GM18499 (cell line): ENCODE measurements around the gene FITM2.
"Not testable (repeated sequence)": the region's sequence is repeated elsewhere in the genome, so short reads cannot be mapped to it uniquely, and the experiment has no call there.

ENCODE experiments used
- ATAC-seq: cut with Tn5 transposase; IDR thresholded peaks from one replicate; pipeline ENCODE4 v1.9.1; 2021; ENCODE audit warnings: moderate number of reproducible peaks; ENCODE audit not compliant: insufficient read depth, unreplicated experiment

Gene FITM2

GRCh38 chr20:44334709-44335108, 23.7 kb upstream of the FITM2 start:
- ATAC-seq, result no peak

- no peak for ATAC-seq
Measured at GRCh38 chr20:44334306-44334705, 23.3 kb upstream of the FITM2 start.

DNA sequence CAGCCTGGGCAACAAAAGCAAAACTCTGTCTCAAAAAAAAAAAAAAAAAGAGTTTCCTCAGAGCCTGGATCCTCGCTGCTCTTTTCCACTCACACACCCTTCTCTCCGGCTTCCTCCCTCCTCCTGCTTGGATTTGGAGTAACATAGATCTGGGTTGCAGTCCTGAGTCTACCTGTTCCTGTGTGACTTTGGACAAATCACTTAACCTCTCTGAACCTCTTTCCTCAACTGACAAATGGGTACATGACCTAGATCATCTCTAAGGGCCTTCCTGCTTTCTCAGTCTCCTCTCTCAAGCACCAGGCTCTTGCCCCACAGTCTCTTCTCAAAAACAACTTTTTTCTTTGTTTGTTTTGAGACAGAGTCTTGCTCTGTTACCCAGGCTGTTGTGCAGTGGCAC, 20.2 kb upstream of the FITM2 start:
- no peak for ATAC-seq

DNA sequence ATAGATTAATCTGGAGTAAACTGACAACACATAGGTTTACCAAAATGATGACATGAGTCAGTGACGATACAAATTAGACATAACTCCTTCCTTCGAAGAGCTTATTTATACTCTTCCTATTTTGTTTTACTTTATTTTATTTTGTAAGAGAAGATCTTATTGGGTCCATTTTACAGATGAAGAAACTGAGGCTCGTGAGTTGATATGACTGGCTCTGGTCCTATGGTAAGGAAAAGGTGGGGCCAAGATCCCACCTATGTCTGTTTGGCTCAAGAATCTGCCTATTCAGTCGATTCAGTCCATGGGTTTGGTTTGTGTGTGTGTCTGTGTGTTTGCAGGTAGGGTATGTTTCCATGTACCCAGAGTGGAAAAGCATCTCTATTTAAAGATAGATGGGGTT, 17.4 kb upstream of the FITM2 start:
- no peak for ATAC-seq

- not testable (repeated sequence) for ATAC-seq
Measured at GRCh38 chr20:44327748-44328147, 16.7 kb upstream of the FITM2 start.

DNA sequence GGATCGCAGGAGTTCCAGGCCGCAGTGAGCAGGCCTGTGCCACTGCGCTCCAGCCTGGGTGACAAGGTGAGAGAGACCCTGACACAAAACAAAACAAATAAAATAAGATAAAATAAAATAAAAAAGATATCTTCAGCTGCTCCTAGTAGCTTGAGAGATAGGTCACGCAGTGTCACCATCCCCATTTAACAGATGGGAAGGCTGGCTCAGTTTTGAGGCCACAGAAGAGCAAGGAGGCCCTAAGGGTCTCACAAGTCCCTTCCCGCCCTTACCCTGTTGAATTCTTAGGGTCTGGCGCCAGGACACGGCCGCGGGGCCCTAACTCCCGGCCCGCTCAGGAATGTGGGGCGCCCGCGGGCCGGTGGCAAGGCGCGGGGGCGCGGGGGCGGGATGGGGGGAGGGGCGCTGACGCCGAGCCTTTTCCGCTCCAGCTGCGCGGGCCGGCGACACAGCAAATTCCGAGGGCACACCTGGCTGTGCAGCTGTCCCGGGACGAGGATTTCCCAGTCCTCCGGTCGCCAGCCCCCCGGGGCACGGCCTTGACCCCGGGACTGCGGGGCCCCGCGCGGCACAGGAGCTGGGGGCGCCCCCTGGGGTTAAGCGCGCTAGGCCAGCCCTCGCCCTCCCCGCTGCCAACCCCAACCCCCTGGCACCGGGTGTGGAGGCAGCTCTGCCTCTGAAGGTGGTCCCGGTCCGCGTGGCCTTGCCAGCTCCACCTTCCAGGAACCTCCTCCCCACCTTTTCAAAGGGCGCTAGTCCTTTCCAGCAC, 15.6 kb upstream of the FITM2 start:
- no peak for ATAC-seq

GRCh38 chr20:44324343-44324742, 13.3 kb upstream of the FITM2 start:
- ATAC-seq, result no peak

DNA sequence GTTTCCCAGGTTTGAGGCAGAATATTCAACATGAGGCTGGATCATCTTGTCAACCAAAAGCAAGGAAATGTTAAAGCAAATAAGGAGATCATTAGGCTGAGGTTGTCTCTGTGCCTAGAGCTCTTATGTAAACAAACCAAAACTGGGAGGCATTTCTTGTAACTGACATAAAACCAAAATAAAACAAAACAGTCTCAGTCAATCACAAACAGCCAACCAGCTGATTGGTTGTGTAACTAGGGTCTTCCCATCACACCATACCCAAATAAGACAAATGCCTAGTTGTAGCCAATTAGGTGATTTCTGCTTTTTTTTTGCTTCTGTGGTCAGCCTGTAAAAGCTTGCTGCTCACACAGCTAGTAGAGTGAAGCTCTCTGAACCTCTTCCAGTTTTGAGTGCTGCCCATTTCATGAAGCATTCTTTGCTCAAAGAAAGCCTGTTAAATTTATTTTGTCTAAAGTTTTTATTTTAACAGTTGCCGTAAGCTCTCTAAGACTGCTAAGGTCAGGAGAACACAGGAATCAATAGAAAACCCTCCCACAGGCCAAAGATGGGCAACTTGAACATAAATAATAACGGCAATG, 8.9 kb upstream of the FITM2 start:
- ATAC-seq, result no peak

GRCh38 chr20:44314870-44315269, 3.9 kb upstream of the FITM2 start:
- ATAC-seq, result no peak

DNA sequence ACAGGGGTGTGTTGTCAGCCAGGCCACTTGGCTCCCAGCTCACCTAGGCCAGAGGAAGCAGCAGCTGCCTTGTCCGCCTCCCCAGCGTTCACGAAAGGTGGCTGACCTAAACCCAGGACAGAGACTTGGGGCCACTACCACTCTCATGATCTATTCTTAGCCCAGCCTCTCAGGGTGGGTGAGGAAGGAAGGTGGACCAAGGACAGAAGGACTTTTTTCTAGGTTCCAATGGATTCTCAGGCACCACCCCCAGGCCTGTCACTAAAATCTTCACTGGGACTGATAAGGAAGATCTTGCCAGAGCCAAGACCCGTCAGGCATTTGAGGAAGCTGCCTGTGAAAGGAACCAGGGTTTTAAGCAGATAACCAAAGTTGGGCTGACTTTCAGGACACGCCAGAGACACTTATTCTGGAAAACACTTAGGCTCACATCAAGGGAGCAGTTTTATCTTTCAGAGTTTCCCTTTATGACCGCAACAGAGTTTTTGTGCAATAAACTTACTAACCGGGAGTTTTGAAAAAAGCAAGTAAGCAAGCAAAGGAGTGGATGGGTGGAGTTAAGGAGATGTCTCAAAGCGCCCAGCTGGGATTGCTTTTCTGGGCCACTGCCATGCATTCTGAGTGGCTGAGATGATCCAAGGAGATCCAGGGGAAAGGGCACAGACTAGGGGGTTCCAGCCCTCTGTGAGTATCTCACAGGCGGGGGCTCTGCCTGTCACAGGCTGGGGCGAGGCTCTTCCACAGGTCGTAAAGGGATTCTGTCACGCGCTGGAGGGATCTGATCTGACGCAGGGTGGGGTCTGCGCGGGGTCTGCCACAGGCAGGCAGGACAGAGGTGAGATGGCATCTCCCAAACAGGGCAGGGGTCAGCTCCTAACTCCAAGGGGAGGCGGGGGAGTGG, 989 bp downstream of the FITM2 start:
- ATAC-seq, result no peak

- ATAC-seq, result no peak
Measured at GRCh38 chr20:44306927-44307326, 4.1 kb downstream of the FITM2 start.

GRCh38 chr20:44304383-44304782, 6.6 kb downstream of the FITM2 start:
- ATAC-seq, result no peak

DNA sequence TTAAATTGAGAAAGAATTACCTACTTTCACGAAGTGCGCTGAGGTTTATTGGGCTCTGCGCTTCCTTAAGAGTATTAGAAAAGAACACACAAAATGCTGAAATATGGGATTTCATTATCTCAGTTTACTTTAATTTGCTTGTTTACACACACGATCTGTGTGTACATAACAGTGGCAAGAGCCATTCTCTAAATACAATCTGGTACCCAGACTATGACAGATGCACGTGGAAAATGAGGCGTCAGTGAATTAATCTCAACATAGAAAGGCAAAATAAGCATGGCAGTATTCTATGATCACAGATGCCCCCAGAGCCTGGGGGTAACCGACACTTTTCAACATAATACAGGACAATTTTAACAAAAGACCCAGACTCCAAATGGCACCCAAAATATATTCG, 8.3 kb downstream of the FITM2 start:
- no peak for ATAC-seq

- ATAC-seq, result no peak
Measured at GRCh38 chr20:44302026-44302669, 8.9 kb downstream of the FITM2 start.

- no peak for ATAC-seq
Measured at GRCh38 chr20:44301285-44301684, 9.7 kb downstream of the FITM2 start.

DNA sequence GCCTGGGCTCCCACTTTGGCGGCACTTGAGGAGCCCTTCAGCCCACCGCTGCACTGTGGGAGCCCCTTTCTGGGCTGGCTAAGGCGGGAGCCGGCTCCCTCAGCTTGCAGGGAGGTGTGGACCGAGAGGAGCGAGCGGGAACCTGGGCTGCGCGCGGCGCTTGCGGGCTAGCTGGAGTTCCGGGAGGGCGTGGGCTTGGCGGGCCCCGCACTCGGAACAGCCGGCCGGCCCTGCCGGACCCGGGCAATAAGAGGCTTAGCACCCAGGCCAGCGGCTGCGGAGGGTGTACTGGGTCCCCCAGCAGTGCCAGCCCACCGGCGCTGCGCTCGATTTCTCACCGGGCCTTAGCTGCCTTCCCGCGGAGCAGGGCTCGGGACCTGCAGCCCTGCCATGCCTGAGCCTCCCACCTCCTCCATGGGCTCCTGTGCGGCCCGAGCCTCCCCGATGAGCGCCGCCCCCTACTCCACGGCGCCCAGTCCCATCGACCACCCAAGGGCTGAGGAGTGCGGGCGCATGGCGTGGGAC, 11.9 kb downstream of the FITM2 start:
- ATAC-seq, result not testable (repeated sequence)

DNA sequence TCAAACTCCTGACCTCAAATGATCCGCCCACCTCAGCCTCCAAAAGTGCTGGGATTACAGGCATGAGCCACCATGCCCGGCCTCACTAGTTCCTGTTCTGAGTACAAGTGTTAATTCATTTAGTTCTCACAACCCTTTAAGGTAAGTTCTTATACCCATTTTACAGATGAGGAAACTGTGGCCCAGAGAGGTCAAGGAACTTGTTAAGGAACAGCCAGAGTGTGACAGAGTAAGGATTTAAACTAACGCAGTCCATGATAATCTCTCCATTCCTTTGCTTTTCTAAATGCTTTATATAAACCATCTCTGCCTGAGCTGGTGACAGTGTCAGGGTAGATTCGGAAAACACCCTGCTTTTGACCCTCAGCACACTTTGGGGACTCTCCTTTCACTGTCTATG, 13.3 kb downstream of the FITM2 start:
- no peak for ATAC-seq

DNA sequence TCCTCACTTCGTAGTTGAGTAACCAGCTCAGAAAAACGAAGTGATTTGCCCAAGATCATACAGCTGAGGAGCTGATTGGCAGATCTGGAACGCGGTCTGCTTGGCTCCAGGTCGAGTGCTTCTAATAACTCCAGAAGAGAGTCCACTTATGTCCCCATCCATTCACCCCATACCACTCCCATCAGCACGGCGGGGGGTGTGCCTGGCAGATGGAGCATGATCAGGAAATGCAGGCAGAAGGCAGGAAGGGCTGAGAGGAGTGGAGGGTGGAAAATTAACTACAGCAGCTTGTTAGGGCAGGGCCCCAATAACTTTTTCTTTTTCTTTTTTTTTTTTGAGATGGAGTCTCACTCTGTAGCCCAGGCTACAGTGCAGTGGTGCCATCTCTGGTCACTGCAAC, 15.0 kb downstream of the FITM2 start:
- no peak for ATAC-seq

DNA sequence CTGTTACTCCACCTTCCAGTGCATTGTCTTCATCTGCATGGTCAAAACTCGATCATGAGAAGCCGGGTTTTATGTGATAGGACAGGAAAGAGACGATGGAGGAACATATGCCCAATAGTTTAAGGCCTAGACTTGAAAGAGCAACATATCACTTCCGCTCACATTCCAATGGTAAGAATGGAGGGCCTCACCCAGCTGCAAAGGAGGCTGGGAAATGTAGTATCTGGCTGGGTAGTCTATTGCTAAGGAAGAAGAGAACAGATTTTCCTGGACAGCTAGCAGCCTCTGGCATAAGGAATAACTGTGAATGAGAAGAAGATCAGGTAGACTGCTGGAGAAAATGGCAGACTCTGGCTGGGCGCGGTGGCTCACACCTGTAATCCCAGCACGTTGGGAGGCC, 19.2 kb downstream of the FITM2 start:
- ATAC-seq, result no peak

DNA sequence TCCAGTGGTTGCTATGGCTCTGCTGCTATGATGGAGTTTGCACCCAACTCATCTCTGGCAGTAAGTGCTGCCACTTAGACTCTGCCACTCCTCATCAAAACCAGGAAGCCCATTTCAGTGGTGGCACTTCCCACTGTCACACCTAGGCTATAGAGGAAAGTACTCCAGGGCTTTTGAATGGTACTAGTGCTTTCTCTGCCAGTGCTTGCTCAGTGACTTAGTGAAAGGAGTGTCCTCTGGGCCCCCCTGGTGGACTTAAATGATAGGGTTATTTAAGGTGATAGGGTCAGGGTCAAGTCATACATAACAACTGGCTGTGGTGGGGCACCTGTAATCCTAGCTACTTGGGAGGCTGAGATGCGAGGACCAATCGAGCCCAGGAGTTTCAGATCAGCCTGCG, 22.8 kb downstream of the FITM2 start:
- no peak for ATAC-seq
